Right lobe of liver (tissue), 6 donors: ENCODE measurements around the gene LRMDA. TPM values are rescaled to one million over a fixed set of nuclear protein-coding genes. Genes with fewer than 3 reads are reported as not detected.
"Not testable (repeated sequence)": the region's sequence is repeated elsewhere in the genome, so short reads cannot be mapped to it uniquely, and the experiment has no call there.

Source experiments
- ATAC-seq, 4 donors: fragments of 200-7000 bp; cut with Tn5 transposase; one replicate each; pipeline ENCODE4 v1.9.1; 2020; ENCODE audit warnings: mild to moderate bottlenecking in 4 of 4, moderate library complexity in 4 of 4
- DNase-seq, 3 donors: peaks; one replicate each; pipeline ENCODE4 v3.0.0-alpha.2; 2020
- H3K27ac ChIP-seq, 3 donors: fragments of 200-600 bp; one replicate each; pipeline ENCODE4 v1.8.0; 2022
- H3K27me3 ChIP-seq, 2 donors: fragments of 200-600 bp; one replicate each; pipeline ENCODE4 v1.8.0; 2022
- H3K36me3 ChIP-seq, 4 donors: fragments of 200-600 bp; sonication (generic) in 1 of 4; one replicate each; pipeline versions ENCODE4 v1.5.1 to v1.8.0; 2017 to 2022; ENCODE audit warnings: control low read depth in 1 of 4
- H3K4me1 ChIP-seq, 4 donors: fragments of 200-600 bp; sonication (generic) in 1 of 4; one replicate each; pipeline versions ENCODE4 v1.5.1 to v1.8.0; 2017 to 2022; ENCODE audit warnings: control low read depth in 1 of 4
- H3K4me3 ChIP-seq, 3 donors: fragments of 200-600 bp; one replicate each; pipeline ENCODE4 v1.8.0; 2022
- H3K9me3 ChIP-seq, 4 donors: fragments of 200-600 bp; sonication (generic) in 1 of 4; one replicate each; pipeline versions ENCODE4 v1.5.1 to v1.8.0; 2017 to 2022; ENCODE audit warnings: control low read depth in 1 of 4
- POLR2A ChIP-seq: fragments of 450-650 bp; IDR thresholded peaks from one replicate; pipeline ENCODE4 v1.6.1; 2017; ENCODE audit warnings: antibody characterized with exemption, mild to moderate bottlenecking
- WGBS: methylation state at CpG from one replicate; pipeline ENCODE4 v1.1.6; 2018; ENCODE audit warnings: low coverage, low lambda C conversion rate; ENCODE audit not compliant: insufficient coverage; ENCODE audit errors: missing lambda C conversion rate; 5-methylcytosine and 5-hydroxymethylcytosine counted together
- intact Hi-C, 2 donors: fragments of 100-400 bp; cut with DNase I; formaldehyde crosslinking; loops; one replicate each; pipeline versions ENCODE4 v1.11.2 to v1.14.1; 2022
- total RNA-seq, 6 experiments: library from RNA; depleted of rRNA in 2 of 6; stranded (reverse); fragments of >200 nt in 2 of 6; fragmentation: NEBNext Ultra II Directional in 3 of 6; extraction: Animal tissue kit (Norgen Biotek cat#: 25700) in 3 of 6; gene quantifications; one replicate each; pipeline versions ENCODE4 v1.1.0 to v1.2.4, GENCODE V29; 2016 to 2023
- TF ChIP-seq, protein P1 (sequence below), 4 donors: fragments of 200-600 bp in 3 of 4; fragments of 450-650 bp in 1 of 4; IDR thresholded peaks; one replicate each; pipeline versions ENCODE4 v1.5.1 to v1.8.0; 2016 to 2022; ENCODE audit warnings: antibody characterized with exemption in 4 of 4, mild to moderate bottlenecking in 2 of 4
- donor health status: DM: no; HTN: yes; CAD: no.
- donor health status: DM: no; HTN: no; CAD: no.
- donor health status: DM: no; HTN: no; CAD: no.
- donor health status: DM: no; HTN: yes; CAD: no.
- donor health status: DM: no; HTN: yes; CAD: no.

Gene LRMDA
- total RNA-seq, 6 experiments from 2014 or later: 9.9 to 19.9 (median 16.3) TPM

- Histone ChIP-seq H3K4me1 (no peaks in the 10 kb centered on the region), H3K27ac (no peak overlapping the region), H3K27me3 (no peaks in the 10 kb centered on the region), H3K4me3 (no peak overlapping the region), H3K36me3 (no peaks in the 10 kb centered on the region), H3K9me3 (no peaks in the 10 kb centered on the region)
- intact Hi-C loops: no loop called here
- ATAC-seq (no peak), DNase-seq (no peak)
- TF ChIP-seq POLR2A: no peak
- TF ChIP-seq, protein P1, sequence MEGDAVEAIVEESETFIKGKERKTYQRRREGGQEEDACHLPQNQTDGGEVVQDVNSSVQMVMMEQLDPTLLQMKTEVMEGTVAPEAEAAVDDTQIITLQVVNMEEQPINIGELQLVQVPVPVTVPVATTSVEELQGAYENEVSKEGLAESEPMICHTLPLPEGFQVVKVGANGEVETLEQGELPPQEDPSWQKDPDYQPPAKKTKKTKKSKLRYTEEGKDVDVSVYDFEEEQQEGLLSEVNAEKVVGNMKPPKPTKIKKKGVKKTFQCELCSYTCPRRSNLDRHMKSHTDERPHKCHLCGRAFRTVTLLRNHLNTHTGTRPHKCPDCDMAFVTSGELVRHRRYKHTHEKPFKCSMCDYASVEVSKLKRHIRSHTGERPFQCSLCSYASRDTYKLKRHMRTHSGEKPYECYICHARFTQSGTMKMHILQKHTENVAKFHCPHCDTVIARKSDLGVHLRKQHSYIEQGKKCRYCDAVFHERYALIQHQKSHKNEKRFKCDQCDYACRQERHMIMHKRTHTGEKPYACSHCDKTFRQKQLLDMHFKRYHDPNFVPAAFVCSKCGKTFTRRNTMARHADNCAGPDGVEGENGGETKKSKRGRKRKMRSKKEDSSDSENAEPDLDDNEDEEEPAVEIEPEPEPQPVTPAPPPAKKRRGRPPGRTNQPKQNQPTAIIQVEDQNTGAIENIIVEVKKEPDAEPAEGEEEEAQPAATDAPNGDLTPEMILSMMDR (IDR thresholded peaks at IDR 0.05): no peak
- 80% methylated on average over 12 of the region's 12 CpGs for WGBS
Measured at GRCh38 chr10:76523791-76524351, 1092.4 kb downstream of the LRMDA start.

DNA sequence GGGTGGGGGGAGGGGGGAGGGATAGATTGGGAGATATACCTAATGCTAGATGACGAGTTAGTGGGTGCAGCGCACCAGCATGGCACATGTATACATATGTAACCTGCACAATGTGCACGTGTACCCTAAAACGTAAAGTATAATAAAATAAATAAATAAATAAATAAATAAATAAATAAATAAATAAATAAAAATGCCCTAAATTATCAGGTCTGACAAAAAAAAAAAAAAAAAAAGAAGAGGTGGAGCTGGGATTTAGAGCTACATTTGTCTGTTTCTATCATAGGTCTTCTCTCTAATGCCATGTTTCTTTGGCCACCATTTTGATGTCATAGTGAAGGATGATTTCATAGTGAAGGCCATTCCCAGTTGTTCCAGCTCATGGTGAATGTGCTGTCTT lies 1095.4 kb downstream of the LRMDA start:
- H3K4me3 ChIP-seq, ATAC-seq, intact Hi-C loops, H3K27ac ChIP-seq, H3K36me3 ChIP-seq, DNase-seq, H3K27me3 ChIP-seq, H3K4me1 ChIP-seq, H3K9me3 ChIP-seq: not testable (repeated sequence)
- 100% methylated on average over 1 of the region's 4 CpGs for WGBS

DNA sequence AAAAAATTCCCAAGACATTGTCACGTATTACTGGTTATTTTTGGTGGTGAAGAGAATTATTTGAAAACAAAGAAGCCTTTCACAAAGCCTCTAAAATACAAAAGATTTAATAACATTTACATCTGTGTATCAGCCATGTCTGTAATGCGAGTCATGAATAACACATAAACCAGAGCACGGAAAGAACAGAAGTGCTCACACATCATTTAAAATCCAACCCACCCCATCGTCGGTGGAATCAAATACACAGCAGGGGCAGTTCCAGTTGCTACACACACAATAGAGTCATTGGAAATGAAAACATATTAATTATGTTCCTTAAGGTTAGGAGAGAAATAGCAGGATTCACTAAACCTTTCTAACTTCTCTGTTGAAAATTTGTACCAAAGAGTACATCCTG lies 1108.9 kb downstream of the LRMDA start:
- Histone ChIP-seq H3K4me3 (no peak overlapping the region), H3K4me1 (no peaks in the 10 kb centered on the region), H3K36me3 (no peaks in the 10 kb centered on the region), H3K9me3 (no peaks in the 10 kb centered on the region), H3K27me3 (no peaks in the 10 kb centered on the region), H3K27ac (no peak overlapping the region)
- intact Hi-C loops: no loop called here
- WGBS: 91% methylated on average over 5 of the region's 5 CpGs
- TF ChIP-seq, protein P1 (IDR thresholded peaks at IDR 0.05): no peak
- no peak for TF ChIP-seq POLR2A
- DNase-seq (no peak), ATAC-seq (no peak)

DNA sequence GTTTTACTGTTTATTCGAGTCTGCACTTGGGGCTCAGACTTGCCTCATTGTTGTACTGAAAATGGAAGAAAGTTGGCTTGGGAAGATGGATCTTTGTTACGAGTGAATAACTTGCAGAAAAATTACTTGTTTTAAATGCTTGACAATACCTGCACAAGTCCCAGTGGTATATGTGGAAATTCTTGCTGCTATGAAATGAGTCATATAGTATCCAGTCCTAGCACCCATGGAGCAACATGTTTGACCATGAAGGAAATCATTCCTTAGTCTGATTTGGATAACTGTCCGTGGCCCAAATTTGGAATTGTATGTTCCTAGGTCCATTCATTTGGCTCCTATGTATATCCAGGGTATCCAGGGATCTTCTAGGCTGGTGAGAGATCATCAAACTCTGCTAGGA lies 1109.4 kb downstream of the LRMDA start:
- WGBS: 84% methylated on average over 3 of the region's 3 CpGs
- H3K9me3 ChIP-seq: no peaks in the 10 kb centered on the region
- H3K27ac ChIP-seq: no peak overlapping the region
- H3K27me3 ChIP-seq: no peaks in the 10 kb centered on the region
- no peak for DNase-seq
- H3K36me3 ChIP-seq: no peaks in the 10 kb centered on the region
- ATAC-seq: no peak
- TF ChIP-seq POLR2A: no peak
- TF ChIP-seq, protein P1 (IDR thresholded peaks at IDR 0.05): no peak
- H3K4me3 ChIP-seq: no peak overlapping the region
- intact Hi-C loops: no loop called here
- H3K4me1 ChIP-seq: no peaks in the 10 kb centered on the region

- Histone ChIP-seq H3K9me3 (no peaks in the 10 kb centered on the region), H3K36me3 (no peaks in the 10 kb centered on the region), H3K4me1 (no peaks in the 10 kb centered on the region), H3K27ac (no peak overlapping the region), H3K4me3 (no peak overlapping the region), H3K27me3 (no peaks in the 10 kb centered on the region)
- 86% methylated on average over 4 of the region's 5 CpGs for WGBS
- no peak for ATAC-seq
- DNase-seq: no peak
- TF ChIP-seq POLR2A: no peak
- TF ChIP-seq, protein P1 (IDR thresholded peaks at IDR 0.05): no peak
- intact Hi-C loops: no loop called here
Measured at GRCh38 chr10:76541852-76542251, 1110.4 kb downstream of the LRMDA start.
